Smooth muscle cell (in vitro differentiated cells): ENCODE results near the gene AJAP1. TPM values are rescaled to one million over a fixed set of nuclear protein-coding genes. Genes with fewer than 3 reads are reported as not detected.

Experiments
- DNase-seq: peaks from one replicate; lab custom pipeline; 2025; ENCODE audit not compliant: unreplicated experiment; lab: John Stamatoyannopoulos, UW
- H2AFZ ChIP-seq: fragments of 200-600 bp; sonication (generic); 2 replicates; pipeline ENCODE4 v1.6.0; 2016; ENCODE audit warnings: antibody characterized with exemption, low read depth, mild to moderate bottlenecking
- H3F3A ChIP-seq: fragments of 200-600 bp; sonication (generic); 2 replicates; pipeline ENCODE4 v1.6.0; 2017; ENCODE audit warnings: antibody characterized with exemption, low read depth
- H3K27ac ChIP-seq: fragments of 200-600 bp; sonication (generic); 2 replicates; pipeline ENCODE4 v1.5.1; 2016; ENCODE audit warnings: low read depth, mild to moderate bottlenecking
- H3K27me3 ChIP-seq: fragments of 200-600 bp; sonication (generic); 2 replicates; pipeline ENCODE4 v1.6.1; 2016; ENCODE audit warnings: low read depth, mild to moderate bottlenecking
- H3K36me3 ChIP-seq: fragments of 200-600 bp; sonication (generic); 2 replicates; pipeline ENCODE4 v1.5.1; 2016; ENCODE audit warnings: low read depth
- H3K4me1 ChIP-seq: fragments of 200-600 bp; sonication (generic); 2 replicates; pipeline ENCODE4 v1.5.1; 2016; ENCODE audit warnings: low read depth
- H3K4me2 ChIP-seq: fragments of 200-600 bp; sonication (generic); 2 replicates; pipeline ENCODE4 v1.6.0; 2016; ENCODE audit warnings: mild to moderate bottlenecking
- H3K4me3 ChIP-seq: fragments of 200-600 bp; sonication (generic); 2 replicates; pipeline ENCODE4 v1.5.1; 2016; ENCODE audit warnings: mild to moderate bottlenecking
- H3K79me2 ChIP-seq: fragments of 200-600 bp; sonication (generic); 2 replicates; pipeline ENCODE4 v1.6.0; 2016; ENCODE audit warnings: low read depth, mild to moderate bottlenecking
- H3K9ac ChIP-seq: fragments of 200-600 bp; sonication (generic); 2 replicates; pipeline ENCODE4 v1.6.0; 2016; ENCODE audit warnings: low read depth
- H3K9me3 ChIP-seq: fragments of 200-600 bp; sonication (generic); replicated peaks from 2 replicates; pipeline ENCODE4 v1.5.1; 2016; ENCODE audit warnings: low read depth
- H4K20me1 ChIP-seq: fragments of 200-600 bp; sonication (generic); 2 replicates; pipeline ENCODE4 v1.6.0; 2016; ENCODE audit warnings: low read depth
- CTCF ChIP-seq: fragments of 200-600 bp; sonication (generic); IDR thresholded peaks from 2 replicates; pipeline ENCODE4 v1.5.1; 2017; ENCODE audit warnings: borderline replicate concordance, mild to moderate bottlenecking, antibody characterized with exemption; ENCODE audit not compliant: insufficient read depth, poor library complexity, severe bottlenecking
- WGBS: methylation state at CpG from one replicate; pipeline ENCODE4 v1.1.7; 2016; ENCODE audit warnings: low lambda C conversion rate; 5-methylcytosine and 5-hydroxymethylcytosine counted together
- polyA plus RNA-seq: library from polyadenylated mRNA; unstranded; fragments of >200 nt; fragmentation: Nextera tagmentation; extraction: Ambion mirVana; gene quantifications from 2 replicates; pipeline ENCODE4 v1.2.1, GENCODE V29; 2016
- total RNA-seq: library from RNA; depleted of rRNA; stranded (reverse); fragments of >200 nt; gene quantifications from 2 replicates; pipeline ENCODE4 v1.2.3, GENCODE V29; 2014

The AJAP1 gene
- total and polyA plus RNA-seq, 2 experiments from 2014 or later, result 0.10 to 0.58 TPM

GRCh38 chr1:4836574-4836973 lies 182.2 kb downstream of the AJAP1 start:
- Histone ChIP-seq H3K4me2 (peak overlapping the region; percentile 46), H3K4me3 (no peak overlapping the region), H3K9ac (no peak overlapping the region), H3K36me3 (no peaks in the 10 kb centered on the region), H2AFZ (no peak overlapping the region), H4K20me1 (no peaks in the 10 kb centered on the region), H3K27me3 (no peaks in the 10 kb centered on the region), H3K27ac (no peak overlapping the region), H3F3A (no peaks in the 10 kb centered on the region), H3K79me2 (no peaks in the 10 kb centered on the region), H3K4me1 (no peaks in the 10 kb centered on the region), H3K9me3 (no peaks in the 10 kb centered on the region)
- 70% methylated on average over 2 of the region's 2 CpGs for WGBS
- TF ChIP-seq CTCF, result no peak
- no peak for DNase-seq

GRCh38 chr1:4837031-4837600 lies 182.7 kb downstream of the AJAP1 start:
- Histone ChIP-seq H3F3A (no peaks in the 10 kb centered on the region), H3K36me3 (no peaks in the 10 kb centered on the region), H3K9me3 (no peaks in the 10 kb centered on the region), H3K4me2 (peak overlapping the region; percentile 46), H3K9ac (no peak overlapping the region), H2AFZ (no peak overlapping the region), H3K79me2 (no peaks in the 10 kb centered on the region), H3K27ac (peak overlapping the region; percentile 87), H3K27me3 (no peaks in the 10 kb centered on the region), H4K20me1 (no peaks in the 10 kb centered on the region), H3K4me3 (no peak overlapping the region), H3K4me1 (no peaks in the 10 kb centered on the region)
- TF ChIP-seq CTCF, result no peak
- 80% methylated on average over 4 of the region's 4 CpGs for WGBS
- DNase-seq, result no peak

GRCh38 chr1:4837752-4838151 lies 183.3 kb downstream of the AJAP1 start:
- Histone ChIP-seq H3K4me2 (peak overlapping the region; percentile 46), H2AFZ (no peak overlapping the region), H3K4me3 (no peak overlapping the region), H3K9ac (peak overlapping the region; percentile 79), H3F3A (no peaks in the 10 kb centered on the region), H4K20me1 (no peaks in the 10 kb centered on the region), H3K79me2 (no peaks in the 10 kb centered on the region), H3K9me3 (no peaks in the 10 kb centered on the region), H3K4me1 (no peaks in the 10 kb centered on the region), H3K27ac (peak overlapping the region; percentile 87), H3K36me3 (no peaks in the 10 kb centered on the region), H3K27me3 (no peaks in the 10 kb centered on the region)
- no peak for TF ChIP-seq CTCF
- 46% methylated on average over 8 of the region's 8 CpGs for WGBS
- DNase-seq, result no peak

- Histone ChIP-seq H3K4me2 (peak overlapping the region; percentile 8), H3K79me2 (no peaks in the 10 kb centered on the region), H4K20me1 (no peaks in the 10 kb centered on the region), H3K27me3 (no peaks in the 10 kb centered on the region), H2AFZ (no peak overlapping the region), H3F3A (no peaks in the 10 kb centered on the region), H3K4me3 (no peak overlapping the region), H3K4me1 (no peaks in the 10 kb centered on the region), H3K27ac (peak overlapping the region; percentile 87), H3K36me3 (no peaks in the 10 kb centered on the region), H3K9ac (peak overlapping the region; percentile 79), H3K9me3 (no peaks in the 10 kb centered on the region)
- WGBS, result 58% methylated on average over 1 of the region's 1 CpG
- DNase-seq, result no peak
- no peak for TF ChIP-seq CTCF
Observed at GRCh38 chr1:4838231-4838630, 183.8 kb downstream of the AJAP1 start.
